H9 (cell line): Measurements from ENCODE around the gene GNB3. TPM values are rescaled to one million over a fixed set of nuclear protein-coding genes. Genes with fewer than 3 reads are reported as not detected.

Source experiments
- DNase-seq: peaks from one replicate; pipeline ENCODE4 v3.0.0-alpha.2; 2017
- H2AFZ ChIP-seq: one replicate; pipeline ENCODE4 v1.6.1; 2013; ENCODE audit warnings: mild to moderate bottlenecking, low read length, control low read depth, moderate library complexity
- H2AK5ac ChIP-seq: 2 replicates; pipeline ENCODE4 v1.6.1; 2013; ENCODE audit warnings: low read length, control low read depth, mixed read lengths; ENCODE audit not compliant: insufficient read length
- H2BK120ac ChIP-seq: one replicate; pipeline ENCODE4 v1.6.1; 2013; ENCODE audit warnings: low read depth, mild to moderate bottlenecking, low read length, control low read depth, inconsistent platforms; ENCODE audit not compliant: poor library complexity, severe bottlenecking
- H2BK12ac ChIP-seq: 2 replicates; pipeline ENCODE4 v1.6.1; 2013; ENCODE audit warnings: low read length, control low read depth, mixed read lengths, low read depth; ENCODE audit not compliant: insufficient read length
- H2BK15ac ChIP-seq: 2 replicates; pipeline ENCODE4 v1.6.1; 2013; ENCODE audit warnings: low read depth, low read length, control low read depth
- H2BK20ac ChIP-seq: one replicate; pipeline ENCODE4 v1.6.1; 2013; ENCODE audit warnings: low read depth, mild to moderate bottlenecking, low read length, control low read depth, inconsistent platforms; ENCODE audit not compliant: poor library complexity, severe bottlenecking
- H2BK5ac ChIP-seq: 2 replicates; pipeline ENCODE4 v1.6.1; 2013; ENCODE audit warnings: low read length, control low read depth, mixed read lengths; ENCODE audit not compliant: insufficient read length
- H3K14ac ChIP-seq: 2 replicates; pipeline ENCODE4 v1.6.1; 2013; ENCODE audit warnings: low read length, control low read depth; ENCODE audit not compliant: insufficient read depth
- H3K18ac ChIP-seq: 2 replicates; pipeline ENCODE4 v1.6.1; 2013; ENCODE audit warnings: low read depth, mild to moderate bottlenecking, mixed read lengths, low read length, control low read depth; ENCODE audit not compliant: insufficient read length
- H3K23ac ChIP-seq: 2 replicates; pipeline ENCODE4 v1.6.1; 2013; ENCODE audit warnings: low read length, control low read depth, mixed read lengths, low read depth; ENCODE audit not compliant: insufficient read length
- H3K23me2 ChIP-seq: 2 replicates; pipeline ENCODE4 v1.6.1; 2013; ENCODE audit warnings: low read depth, mild to moderate bottlenecking, mixed read lengths, low read length, control low read depth; ENCODE audit not compliant: insufficient read length, poor library complexity, severe bottlenecking
- H3K27ac ChIP-seq: 2 replicates; pipeline ENCODE4 v1.5.1; 2013; ENCODE audit warnings: low read length, control low read depth, mixed read lengths, low read depth; ENCODE audit not compliant: insufficient read length
- H3K27me3 ChIP-seq: 2 replicates; pipeline ENCODE4 v1.6.1; 2013; ENCODE audit warnings: low read length, control low read depth, inconsistent platforms; ENCODE audit not compliant: insufficient read depth
- H3K4ac ChIP-seq: 2 replicates; pipeline ENCODE4 v1.6.1; 2013; ENCODE audit warnings: low read depth, mild to moderate bottlenecking, control low read depth, inconsistent platforms, low read length, moderate library complexity
- H3K4me1 ChIP-seq: 2 replicates; pipeline ENCODE4 v1.6.1; 2013; ENCODE audit warnings: low read length, control low read depth, inconsistent platforms; ENCODE audit not compliant: insufficient read depth
- H3K4me2 ChIP-seq: 2 replicates; pipeline ENCODE4 v1.6.1; 2013; ENCODE audit warnings: low read length, control low read depth, mixed read lengths; ENCODE audit not compliant: insufficient read length, insufficient read depth
- H3K56ac ChIP-seq: 2 replicates; pipeline ENCODE4 v1.6.1; 2013; ENCODE audit warnings: low read depth, mild to moderate bottlenecking, mixed read lengths, low read length, control low read depth; ENCODE audit not compliant: insufficient read length
- H3K79me1 ChIP-seq: 2 replicates; pipeline ENCODE4 v1.6.1; 2013; ENCODE audit warnings: low read depth, mild to moderate bottlenecking, moderate library complexity, low read length, control low read depth, inconsistent platforms; ENCODE audit not compliant: insufficient read depth, poor library complexity, severe bottlenecking
- H3K79me2 ChIP-seq: 2 replicates; pipeline ENCODE4 v1.6.1; 2013; ENCODE audit warnings: low read length, control low read depth, inconsistent platforms; ENCODE audit not compliant: insufficient read depth
- H3K9ac ChIP-seq: 2 replicates; pipeline ENCODE4 v1.6.1; 2013; ENCODE audit warnings: low read length, control low read depth, mixed read lengths; ENCODE audit not compliant: insufficient read length; ENCODE audit errors: extremely low read depth
- H3K9me3 ChIP-seq: one replicate; pipeline ENCODE4 v1.6.1; 2013; ENCODE audit warnings: low read depth, low read length, inconsistent platforms; ENCODE audit not compliant: control insufficient read depth
- H3T11ph ChIP-seq: one replicate; pipeline ENCODE4 v1.6.1; 2013; ENCODE audit warnings: mild to moderate bottlenecking, low read length, control low read depth, inconsistent platforms
- H4K20me1 ChIP-seq: one replicate; pipeline ENCODE4 v1.6.1; 2013; ENCODE audit not compliant: control insufficient read depth, insufficient read length, insufficient read depth
- H4K5ac ChIP-seq: 2 replicates; pipeline ENCODE4 v1.6.1; 2013; ENCODE audit warnings: low read depth, mild to moderate bottlenecking, mixed read lengths, low read length, control low read depth; ENCODE audit not compliant: insufficient read length
- H4K8ac ChIP-seq: replicated peaks from 2 replicates; pipeline ENCODE4 v1.6.1; 2013; ENCODE audit warnings: low read length, control low read depth, mixed read lengths, low read depth; ENCODE audit not compliant: insufficient read length
- H4K91ac ChIP-seq: 2 replicates; pipeline ENCODE4 v1.6.1; 2013; ENCODE audit warnings: low read depth, mild to moderate bottlenecking, moderate library complexity, mixed read lengths, low read length, control low read depth; ENCODE audit not compliant: insufficient read length
- H3K27ac Mint-ChIP-seq, 3 experiments: 2 replicates in 2 of 3; 3 replicates in 1 of 3; pipeline ENCODE4 v1.8.0; 2020 to 2021; ENCODE audit warnings: mixed read lengths in 3 of 3, mild to moderate bottlenecking in 1 of 3, moderate library complexity in 1 of 3
- H3K27me3 Mint-ChIP-seq: 2 replicates; pipeline ENCODE4 v1.8.0; 2021; ENCODE audit warnings: low read depth, mild to moderate bottlenecking, moderate library complexity, mixed read lengths
- H3K36me3 Mint-ChIP-seq, 3 experiments: 2 replicates in 2 of 3; 3 replicates in 1 of 3; pipeline ENCODE4 v1.8.0; 2020 to 2021; ENCODE audit warnings: low read depth in 3 of 3, mixed read lengths in 3 of 3; ENCODE audit not compliant: insufficient read depth in 1 of 3
- H3K4me1 Mint-ChIP-seq, 2 experiments: 2 replicates each; pipeline ENCODE4 v1.8.0; 2020; ENCODE audit warnings: mixed read lengths in 2 of 2
- H3K4me3 Mint-ChIP-seq, 2 experiments: 2 replicates in 1 of 2; 3 replicates in 1 of 2; pipeline ENCODE4 v1.8.0; 2020 to 2021; ENCODE audit warnings: mild to moderate bottlenecking in 2 of 2, mixed read lengths in 2 of 2, moderate library complexity in 1 of 2
- H3K9me3 Mint-ChIP-seq, 2 experiments: 2 replicates in 1 of 2; 3 replicates in 1 of 2; pipeline ENCODE4 v1.8.0; 2020; ENCODE audit warnings: mild to moderate bottlenecking in 2 of 2, mixed read lengths in 2 of 2, moderate library complexity in 1 of 2
- CTCF ChIP-seq: fragments of 200-600 bp; sonication (generic); conservative IDR thresholded peaks from 3 replicates; pipeline ENCODE4 v1.8.0; 2021; ENCODE audit warnings: antibody characterized with exemption, mild to moderate bottlenecking
- WGBS: extraction: QIAGEN DNeasy Blood & Tissue Kit; methylation state at CpG from one replicate; pipeline ENCODE4 v1.1.7; 2013; ENCODE audit warnings: missing lambda C conversion rate, low lambda C conversion rate, mixed read lengths; ENCODE audit not compliant: insufficient read length; ENCODE audit errors: extremely low coverage; 5-methylcytosine and 5-hydroxymethylcytosine counted together
- total RNA-seq: library from RNA; stranded (reverse); gene quantifications from 2 replicates; pipeline ENCODE4 v1.2.1, GENCODE V29; 2021

GNB3 gene
- total RNA-seq, 1 experiment from 2014 or later, result 17.3 TPM

- no peak overlapping the region for H3K14ac ChIP-seq
Measured at GRCh38 chr12:6834254-6834653, 6.5 kb upstream of the GNB3 start.

More at GRCh38 chr12:6834254-6834653, 6.5 kb upstream of the GNB3 start:
- H3K9me3 ChIP-seq, result no peaks in the 10 kb centered on the region
- H3K27ac ChIP-seq, result no peak overlapping the region
- no peaks in the 10 kb centered on the region for H3K27me3 ChIP-seq
- H3K4me1 ChIP-seq, result no peaks in the 10 kb centered on the region
- H3T11ph ChIP-seq, result no peak overlapping the region
- H2AK5ac ChIP-seq, result no peak overlapping the region
- Mint-ChIP-seq H3K4me1 (peaks cover 6 to 21% of the 10 kb centered on the region in 2 experiments), H3K27ac (peak overlapping the region in 1 of 3 experiments; percentile 25; a peak in 3 of 7 replicates), H3K36me3 (peaks cover 43 to 85% (median 75%) of the 10 kb centered on the region in 3 experiments; a peak in 6 of 7 replicates), H3K27me3 (no peaks in the 10 kb centered on the region), H3K9me3 (no peaks in the 10 kb centered on the region; a peak in 1 of 5 replicates), H3K4me3 (no peak overlapping the region)
- H3K79me2 ChIP-seq, result peaks cover 2% of the 10 kb centered on the region; the same call in 1 of the 2 replicates
- no peak overlapping the region for H3K56ac ChIP-seq
- no peak overlapping the region for H3K4me2 ChIP-seq
- H2BK120ac ChIP-seq, result no peak overlapping the region
- no peak overlapping the region for H3K18ac ChIP-seq
- H4K20me1 ChIP-seq, result peaks cover 2% of the 10 kb centered on the region
- no peak overlapping the region for H2BK15ac ChIP-seq
- H4K8ac ChIP-seq, result no peak overlapping the region
- DNase-seq, result no peak
- no peak overlapping the region for H3K9ac ChIP-seq
- no peaks in the 10 kb centered on the region for H3K79me1 ChIP-seq
- H3K23me2 ChIP-seq, result peaks cover 5% of the 10 kb centered on the region
- no peak overlapping the region for H4K91ac ChIP-seq
- no CpG with 5 or more reads among the region's 1 CpG for WGBS
- no peak overlapping the region for H2AFZ ChIP-seq
- no peak for TF ChIP-seq CTCF
- no peak overlapping the region for H3K4ac ChIP-seq
- no peak overlapping the region for H4K5ac ChIP-seq
- H3K23ac ChIP-seq, result no peak overlapping the region
- no peak overlapping the region for H2BK12ac ChIP-seq
- no peak overlapping the region for H2BK5ac ChIP-seq
- H2BK20ac ChIP-seq, result no peak overlapping the region
